Islet precursor cell (in vitro differentiated cells): ENCODE results near the gene SCUBE2.

Experiments used
- DNase-seq: peaks from one replicate; pipeline ENCODE4 v3.0.0-alpha.2; 2018

SCUBE2 gene

DNA sequence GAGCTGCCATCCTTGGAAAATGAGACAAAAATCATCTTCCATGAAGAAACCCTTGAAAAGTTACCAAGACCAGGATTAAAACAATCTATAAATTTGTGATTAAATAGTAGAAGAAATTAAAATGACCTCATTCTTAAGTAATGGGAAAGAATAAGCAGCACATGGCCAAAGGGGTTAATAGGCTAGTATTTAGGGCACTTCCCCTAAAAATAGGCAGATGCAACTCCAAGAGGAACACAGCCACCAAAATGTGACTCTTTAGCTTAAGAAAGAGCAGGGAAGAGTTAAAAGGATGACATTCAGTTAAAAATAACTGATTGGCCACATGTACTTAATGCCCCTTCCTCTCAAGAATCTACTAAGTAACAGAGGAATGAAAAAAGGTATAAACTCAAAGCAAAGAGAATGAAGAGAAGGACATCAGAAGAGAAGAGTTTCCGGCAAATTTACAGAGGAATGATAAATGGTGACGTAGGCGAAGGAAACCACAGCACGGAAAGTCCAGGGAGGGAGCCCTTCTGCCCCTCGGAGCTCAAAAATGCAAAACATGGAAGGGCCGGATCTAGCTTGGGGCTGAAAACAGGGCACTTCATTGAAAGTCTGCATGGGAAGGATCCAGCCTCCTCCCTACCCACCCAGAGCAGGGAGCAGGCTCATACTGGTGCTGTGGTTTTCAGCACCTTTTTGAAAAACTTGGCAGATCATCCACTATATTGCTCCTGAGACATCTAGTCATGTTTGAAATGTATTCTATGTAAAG is 17.8 kb downstream of the SCUBE2 start:
- DNase-seq = no peak

DNA sequence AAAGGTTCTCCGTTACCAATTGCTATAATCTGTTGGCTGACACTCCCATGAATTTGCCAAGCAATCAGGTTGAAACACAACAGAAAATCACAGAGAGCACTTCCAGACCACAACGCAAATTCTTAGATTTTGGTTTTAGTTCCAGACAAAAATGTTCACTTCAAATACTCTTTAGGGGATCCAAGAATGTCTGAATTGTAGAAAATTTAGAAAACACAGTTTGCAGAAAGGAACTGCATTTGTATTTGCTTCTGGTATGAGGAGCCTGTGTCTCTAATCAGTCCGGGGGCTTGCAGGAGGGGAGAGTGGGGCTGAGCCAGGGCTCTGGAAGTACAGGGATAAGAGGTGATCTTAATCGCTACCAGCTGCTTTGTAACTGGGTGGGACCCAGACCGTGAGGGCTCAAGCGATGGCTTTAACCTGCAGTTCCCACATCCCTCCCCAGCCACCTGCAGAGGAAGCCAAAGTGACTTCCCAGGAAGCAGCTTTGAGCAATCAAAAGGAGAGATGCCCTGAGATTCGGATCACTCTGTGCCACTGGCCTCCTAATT is 18.7 kb downstream of the SCUBE2 start:
- no peak for DNase-seq

DNA sequence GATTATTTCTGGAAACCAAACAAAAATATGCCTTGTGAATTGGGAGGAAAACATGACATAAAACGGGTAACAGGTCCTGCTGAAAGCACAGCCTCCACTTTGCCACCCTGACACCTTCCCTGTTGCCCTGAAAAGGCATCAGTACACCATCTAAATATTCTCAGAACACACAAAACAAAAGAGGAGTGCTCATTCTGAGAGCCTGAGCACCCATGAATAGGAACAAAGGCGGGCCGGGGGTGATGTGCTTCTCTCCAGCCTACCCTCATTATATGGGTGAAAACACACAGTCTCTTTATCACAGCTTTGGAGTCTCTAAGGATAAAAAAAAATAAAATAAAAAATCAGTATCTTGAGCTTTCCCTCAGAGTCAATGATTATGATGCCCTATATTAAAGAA is 19.7 kb downstream of the SCUBE2 start:
- no peak for DNase-seq

DNA sequence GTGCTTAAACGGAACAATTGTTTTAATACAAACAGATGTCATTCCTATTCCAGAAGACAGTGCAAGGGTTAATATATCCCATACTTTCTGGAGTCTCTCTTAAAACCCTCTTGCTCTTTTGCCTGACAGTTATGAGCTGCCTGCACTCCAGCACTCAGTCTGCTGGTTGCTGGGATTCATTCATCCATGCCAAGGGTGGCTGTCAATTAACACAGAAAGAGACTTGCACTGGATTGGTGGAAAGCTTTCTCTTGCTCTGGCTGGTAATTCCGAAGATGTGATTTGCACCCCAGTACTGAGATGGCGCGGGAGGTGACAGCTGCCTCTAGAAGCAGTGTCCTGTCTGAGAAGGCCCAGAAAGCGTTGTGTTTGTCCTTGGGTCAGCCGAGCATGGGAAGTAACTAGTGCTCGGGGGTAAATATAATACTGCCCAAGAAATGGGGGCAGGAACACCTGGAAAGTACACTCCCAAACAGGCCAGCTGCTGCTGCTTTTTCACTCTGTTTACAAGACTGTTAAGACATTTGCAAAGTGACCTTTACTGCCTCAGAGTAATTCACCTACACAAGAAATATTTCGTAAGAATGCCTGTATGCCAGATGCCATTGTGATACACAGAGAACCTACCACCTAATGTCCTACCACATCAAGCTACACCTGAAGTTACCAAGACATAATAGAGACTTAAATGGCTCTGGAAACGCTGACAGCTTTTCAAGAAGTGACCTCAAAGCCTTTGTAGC is 20.5 kb downstream of the SCUBE2 start:
- no peak for DNase-seq

DNA sequence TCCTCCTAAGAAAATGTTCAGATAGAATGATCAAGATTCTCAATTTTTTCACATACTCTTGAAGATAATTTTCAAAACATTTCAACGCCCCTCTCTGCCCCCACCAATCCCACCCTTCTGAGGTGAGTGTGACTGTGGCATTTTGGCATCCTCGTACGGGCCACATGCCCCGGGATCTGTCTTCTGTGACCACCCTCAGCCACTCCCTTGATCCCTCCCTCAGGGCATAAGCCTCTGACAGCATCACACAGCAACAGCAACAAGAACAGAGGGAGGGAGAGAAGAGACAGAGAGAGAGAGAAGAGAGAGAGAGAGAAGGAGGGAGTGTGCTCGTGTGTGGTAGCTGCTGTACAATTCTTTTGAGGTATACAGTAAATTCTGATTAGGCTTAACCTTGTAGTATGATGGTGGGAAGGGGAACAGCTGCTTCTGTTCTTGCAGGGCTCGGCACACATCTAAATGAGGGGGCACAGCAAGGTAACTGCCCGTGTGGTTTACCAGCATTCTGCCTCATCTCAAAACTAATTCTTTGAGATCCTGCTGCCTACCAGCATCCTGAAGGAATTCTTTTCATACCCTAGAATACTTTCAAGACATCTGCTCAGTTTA is 21.4 kb downstream of the SCUBE2 start:
- DNase-seq = no peak

DNA sequence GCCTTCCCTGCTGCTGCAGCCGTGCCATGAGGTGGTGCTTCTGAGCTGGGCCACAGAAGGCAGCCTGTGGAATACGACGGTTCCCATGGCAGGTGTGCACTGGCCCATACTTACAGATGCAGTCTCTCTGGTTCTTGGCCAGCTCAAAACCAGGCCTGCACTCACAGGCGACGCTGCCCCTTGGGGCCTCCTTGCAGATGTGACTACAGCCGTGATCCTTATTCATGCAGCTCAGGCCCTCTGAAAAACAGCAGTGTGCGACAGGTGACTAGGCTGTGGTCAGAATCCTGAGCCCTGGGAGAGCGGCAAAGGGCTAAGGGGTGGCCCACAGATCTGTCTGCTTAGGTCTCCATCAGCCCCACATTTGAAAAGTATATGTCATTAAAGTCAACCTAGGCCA is 22.1 kb downstream of the SCUBE2 start:
- DNase-seq = no peak

DNA sequence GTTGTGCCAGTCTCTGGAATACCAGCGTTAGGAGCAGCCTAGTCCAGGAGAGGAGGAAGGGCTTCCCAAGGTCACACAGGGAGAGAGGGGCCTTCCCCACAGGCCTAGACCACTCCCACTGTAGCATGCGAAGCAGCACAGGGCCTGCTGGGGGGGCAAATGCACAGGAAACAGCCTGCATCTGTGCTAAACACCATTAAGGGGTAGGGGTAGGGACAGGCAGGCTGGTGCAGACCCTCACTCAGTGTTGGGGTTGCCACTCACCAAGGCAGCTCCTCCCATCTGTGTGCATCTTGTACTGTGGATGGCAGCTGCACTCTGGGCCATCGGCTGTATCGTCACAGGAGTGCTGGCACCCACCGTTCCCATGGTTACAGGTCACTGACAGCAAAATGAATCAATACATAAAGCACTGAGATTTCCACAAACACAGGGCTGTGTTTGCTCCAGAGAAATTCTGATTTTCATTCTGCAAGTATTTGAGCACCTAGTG is 24.9 kb downstream of the SCUBE2 start:
- peak; percentile 55 for DNase-seq

DNA sequence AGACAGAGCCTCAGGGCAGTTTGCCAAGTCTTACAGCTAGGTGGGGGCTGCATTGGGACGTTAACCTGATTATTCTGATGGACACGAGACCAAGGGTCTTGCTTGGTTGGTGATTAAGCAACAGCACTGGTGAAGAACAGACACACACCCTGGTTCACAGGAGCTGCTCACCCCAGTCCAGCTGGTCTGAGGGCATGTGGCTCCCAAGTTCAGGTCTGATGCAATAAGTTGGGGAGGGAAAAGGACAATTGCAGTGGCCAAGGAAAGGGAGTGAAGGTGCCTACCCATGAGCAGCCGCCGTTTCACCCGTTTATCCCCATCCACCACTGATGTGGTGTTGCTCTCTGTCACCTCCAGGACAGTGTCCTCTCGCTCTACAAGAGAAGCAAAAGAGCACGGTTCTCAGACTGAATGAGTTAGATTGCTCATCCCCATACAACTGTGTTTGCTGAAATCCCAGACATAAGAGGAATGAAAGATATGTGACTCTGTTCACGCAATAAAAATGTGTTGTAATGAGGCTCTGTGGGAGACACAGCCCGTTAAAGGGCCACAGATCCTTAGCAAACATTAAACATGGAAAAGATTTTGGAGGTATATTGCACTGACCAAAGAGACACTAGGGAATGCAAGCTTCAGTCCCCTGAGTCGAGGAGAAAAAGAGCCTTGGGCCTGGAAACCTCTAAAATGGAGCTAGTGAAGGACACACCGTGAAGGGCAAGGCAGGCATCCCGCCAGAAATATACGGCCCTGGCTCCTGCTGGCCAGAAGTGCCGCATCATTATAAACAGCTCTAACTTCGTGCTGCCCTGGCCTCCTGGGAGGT is 25.6 kb downstream of the SCUBE2 start:
- DNase-seq = no peak

DNA sequence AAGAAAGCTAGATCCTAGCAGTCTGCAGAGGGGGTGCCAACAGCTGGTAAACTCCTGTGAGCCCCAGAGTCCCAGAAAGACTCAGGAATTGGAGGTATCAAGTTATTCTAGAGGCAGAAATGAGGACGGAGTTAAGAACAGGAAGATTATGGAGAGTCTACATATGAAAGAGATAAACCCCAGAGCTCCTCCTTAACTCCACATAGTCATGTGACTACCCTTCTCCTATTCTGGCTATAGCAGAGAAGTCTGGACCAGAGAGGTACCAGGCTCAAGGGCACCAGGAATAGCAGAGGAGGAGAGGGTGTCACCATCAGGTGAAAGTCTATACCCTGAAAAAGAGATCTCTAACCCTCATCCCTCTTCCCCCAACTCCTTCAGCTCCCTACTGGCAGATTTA is 29.6 kb downstream of the SCUBE2 start:
- no peak for DNase-seq

DNA sequence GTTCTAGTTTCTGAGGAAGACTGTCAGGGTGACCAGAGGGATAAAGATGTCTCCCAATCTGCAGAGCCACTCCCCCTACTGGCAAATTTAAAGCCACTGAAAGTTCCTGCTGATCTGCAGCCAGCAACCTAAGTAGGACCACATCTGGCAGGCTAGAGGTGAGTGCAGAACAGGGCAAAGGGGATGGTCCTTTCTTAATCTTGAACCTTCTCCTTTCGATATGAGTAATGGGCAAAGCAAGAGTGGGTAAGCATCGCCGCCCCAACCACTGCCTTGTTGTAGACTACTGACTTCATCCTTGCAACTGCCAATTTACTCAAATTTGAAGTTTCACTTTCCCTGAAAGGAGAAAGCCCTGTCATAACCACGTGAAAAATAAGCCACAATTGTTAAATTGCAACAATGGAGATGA is 30.7 kb downstream of the SCUBE2 start:
- no peak for DNase-seq

DNA sequence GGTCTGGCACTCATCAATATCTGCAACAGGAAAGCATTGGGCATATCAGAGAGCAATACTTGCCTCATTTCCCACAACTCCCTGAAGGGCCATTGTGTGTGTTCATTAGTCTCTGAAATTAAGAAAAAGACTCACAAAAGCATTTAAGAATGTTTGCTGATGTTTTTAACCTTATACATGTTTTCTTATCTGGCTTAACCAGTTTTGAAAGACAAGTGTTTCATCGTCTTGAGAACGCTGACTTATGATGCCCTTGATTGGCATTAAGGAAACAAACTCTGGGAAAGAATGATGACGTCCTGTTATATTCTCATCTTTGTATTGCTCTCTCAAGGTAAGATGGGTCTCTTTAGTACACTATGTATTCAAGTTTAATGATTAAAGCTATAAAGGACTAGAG is 32.0 kb downstream of the SCUBE2 start:
- DNase-seq = no peak

DNA sequence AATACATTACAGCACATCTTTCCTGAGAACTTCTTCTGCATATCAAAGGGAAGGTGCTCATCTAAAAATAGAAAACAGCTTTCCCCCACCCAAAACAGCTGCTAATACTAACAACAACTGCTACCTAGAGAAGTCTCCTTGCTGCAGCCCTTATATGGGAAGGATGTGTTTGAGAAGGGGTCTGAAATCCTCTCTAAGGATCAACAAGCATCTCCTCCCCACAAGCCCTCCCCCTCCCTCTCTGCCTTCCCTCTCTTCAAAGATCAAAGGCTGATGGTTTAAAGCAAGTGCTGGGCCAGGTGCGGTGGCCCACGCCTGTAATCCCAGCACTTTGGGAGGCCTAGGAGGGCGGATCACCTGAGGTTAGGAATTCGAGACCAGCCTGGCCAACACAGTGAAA is 33.5 kb downstream of the SCUBE2 start:
- no peak for DNase-seq

DNA sequence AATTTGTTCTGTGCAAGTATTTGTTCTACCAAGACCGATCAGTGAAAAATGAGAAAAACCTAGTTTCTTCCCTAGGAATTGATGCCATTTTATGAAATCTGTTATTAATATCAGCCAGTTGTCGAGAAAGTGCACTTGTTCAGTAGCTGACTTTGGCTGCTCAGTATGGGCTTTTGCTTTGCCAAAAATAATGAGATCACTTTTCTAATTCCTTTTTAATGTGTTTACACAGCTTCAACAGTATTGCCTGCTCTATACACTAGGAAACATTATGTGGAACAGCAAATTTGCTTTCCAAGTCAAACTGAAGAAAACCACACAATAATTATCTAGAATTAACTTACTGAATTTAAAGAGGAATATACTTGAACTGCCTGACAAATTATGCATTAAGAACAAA is 34.4 kb downstream of the SCUBE2 start:
- DNase-seq = no peak

DNA sequence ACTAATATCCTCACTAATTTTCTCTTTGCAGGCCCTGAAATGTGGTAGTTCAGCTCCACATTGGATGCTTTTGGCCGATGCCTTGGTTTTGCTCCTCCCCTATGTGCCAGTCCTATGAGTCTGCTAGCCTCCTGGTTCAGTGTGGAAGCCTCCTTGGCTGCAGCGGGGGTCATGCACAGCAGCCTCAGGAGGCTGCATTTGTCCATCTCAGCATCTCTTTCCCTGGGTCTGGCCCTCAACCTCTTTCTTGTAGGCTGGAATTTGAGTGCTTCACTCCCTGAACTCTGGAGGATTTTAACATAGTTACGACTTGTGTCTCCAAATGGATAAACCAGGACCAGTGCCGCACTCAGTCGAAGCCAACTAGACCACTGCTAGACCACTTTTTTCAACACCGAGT is 34.9 kb downstream of the SCUBE2 start:
- no peak for DNase-seq

DNA sequence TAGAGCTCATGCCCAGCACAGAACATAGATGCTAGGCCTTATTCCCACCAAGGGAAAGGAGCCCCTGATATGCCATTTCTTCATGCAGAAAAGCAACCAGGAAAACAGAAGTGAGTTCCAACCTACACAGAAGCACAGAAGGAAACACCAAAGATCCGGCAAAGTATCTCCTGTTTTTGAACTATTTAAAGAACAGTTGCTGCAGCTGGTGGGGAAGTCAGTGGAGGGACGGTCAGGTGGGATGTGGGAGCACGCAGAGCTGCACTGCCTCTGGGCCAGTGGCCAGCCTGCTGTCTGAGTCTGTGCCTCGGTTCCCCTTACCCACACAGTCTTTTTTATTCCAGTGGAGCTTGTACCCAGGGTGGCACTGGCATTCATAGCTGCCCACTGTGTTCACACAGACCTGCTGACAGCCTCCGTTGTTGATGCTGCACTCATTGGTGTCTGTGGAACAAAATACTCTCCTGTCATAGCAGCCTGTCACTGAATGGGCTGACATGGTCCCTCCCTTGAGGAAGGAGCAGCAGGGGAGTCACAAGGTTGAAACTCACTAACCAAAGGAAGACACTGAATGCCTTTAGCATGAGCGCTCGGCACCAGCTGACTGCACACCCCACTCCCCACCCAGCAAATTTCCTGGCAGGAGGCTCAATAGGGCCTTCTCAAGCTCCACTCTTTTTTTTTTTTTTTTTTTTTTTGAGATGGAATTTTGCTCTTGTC is 37.9 kb downstream of the SCUBE2 start:
- DNase-seq = peak; percentile 78

DNA sequence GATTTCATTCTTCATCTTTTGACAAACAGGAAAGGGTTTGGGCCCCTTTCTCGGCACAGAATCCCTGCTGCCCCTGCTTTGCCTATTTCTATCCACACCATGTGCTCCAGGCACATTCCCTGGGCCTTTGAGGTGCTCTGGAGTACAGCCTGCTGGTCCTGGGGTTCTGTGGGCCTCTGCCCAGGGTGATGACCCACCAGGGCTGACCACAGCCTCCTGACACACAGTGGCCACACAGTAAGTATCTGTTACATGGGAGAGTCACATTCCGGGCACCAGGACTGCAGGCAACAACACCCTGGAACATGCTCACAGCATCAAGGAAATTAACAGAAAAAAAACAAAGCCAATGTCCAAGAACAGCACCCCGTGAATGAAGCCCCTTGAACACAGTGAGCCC is 39.1 kb downstream of the SCUBE2 start:
- peak; percentile 43 for DNase-seq

DNA sequence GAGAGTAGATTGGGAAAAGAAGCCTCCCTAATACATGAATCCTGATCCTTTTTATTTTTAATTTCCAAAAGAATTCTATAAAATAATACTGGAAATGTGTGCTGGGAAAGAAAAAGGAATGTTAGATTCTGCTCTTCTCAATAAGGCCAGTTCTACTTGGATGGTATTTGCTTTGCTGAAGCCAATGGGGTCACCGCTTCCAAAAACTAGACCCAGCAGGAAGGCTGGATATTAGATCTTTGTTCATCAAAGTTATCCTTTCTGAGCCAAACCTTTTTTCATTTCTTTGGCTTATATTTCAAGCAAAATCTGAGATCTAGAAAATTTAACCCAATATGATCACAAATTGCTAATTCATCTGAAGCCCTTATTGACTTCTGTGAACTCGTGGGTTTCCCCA is 41.4 kb downstream of the SCUBE2 start:
- DNase-seq = no peak

DNA sequence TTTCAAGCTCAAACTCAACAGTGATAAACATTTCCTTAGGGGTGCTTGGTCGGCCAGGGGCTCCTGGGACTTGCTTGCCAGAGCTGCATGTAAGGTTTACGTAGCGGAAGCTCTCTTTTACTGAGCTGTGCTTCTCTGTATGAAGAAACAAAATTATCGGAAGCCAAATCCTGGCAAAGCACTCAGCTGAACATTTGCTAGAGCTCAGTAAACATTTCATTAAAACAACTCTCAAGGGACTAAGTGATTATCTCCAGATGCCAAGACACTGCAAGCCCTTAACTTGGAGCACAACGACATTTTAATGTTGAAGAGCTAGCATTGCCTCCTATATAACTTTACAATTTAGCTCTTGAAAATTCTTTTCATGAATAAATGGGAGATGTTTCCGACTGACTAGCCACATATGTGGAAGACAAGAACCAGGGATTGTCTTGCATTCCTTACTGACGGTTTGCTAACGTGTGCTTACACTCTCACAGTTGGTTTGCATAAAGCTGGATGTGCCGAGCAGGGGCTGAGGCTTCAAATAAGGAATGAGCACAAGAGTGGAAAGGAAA is 43.4 kb downstream of the SCUBE2 start:
- peak; percentile 37 for DNase-seq

DNA sequence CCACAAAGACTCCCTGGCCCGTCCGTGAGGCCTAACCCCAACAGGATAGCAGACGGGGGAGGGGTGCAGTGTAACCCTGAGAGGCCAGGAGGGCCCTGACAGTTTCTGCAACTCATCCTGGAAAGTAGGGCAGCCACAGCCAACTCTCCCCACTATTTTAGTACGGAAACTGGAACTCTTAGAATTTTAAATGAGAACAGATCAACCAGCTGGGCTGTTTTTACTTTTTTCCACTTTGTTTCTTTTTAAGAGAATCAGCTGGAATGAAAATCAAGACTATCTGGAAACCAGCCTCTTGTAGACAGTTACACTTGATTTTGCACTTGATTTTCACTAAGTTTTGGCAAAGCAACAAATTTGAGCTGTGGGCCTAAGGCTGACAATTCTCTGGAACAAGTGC is 44.9 kb downstream of the SCUBE2 start:
- no peak for DNase-seq

DNA sequence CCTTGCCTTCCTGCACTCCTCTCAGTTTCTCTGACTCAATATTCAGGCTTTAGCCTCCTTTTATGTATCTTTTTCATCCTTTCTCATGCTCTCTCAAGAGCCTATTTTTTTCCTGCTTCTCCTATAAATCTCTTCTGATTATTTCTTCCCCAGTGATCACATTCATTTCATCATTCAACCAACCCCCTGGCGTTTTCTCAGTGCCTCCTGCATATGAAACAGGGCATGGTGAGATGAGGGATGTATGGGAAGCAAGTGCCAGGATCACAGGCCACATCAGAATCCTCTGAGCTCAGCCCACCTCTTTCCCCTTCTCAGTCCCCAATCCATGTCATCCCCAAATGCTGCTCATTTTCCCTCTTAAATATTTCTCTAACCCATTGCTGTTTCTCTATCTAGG is 48.9 kb downstream of the SCUBE2 start:
- DNase-seq = no peak

DNA sequence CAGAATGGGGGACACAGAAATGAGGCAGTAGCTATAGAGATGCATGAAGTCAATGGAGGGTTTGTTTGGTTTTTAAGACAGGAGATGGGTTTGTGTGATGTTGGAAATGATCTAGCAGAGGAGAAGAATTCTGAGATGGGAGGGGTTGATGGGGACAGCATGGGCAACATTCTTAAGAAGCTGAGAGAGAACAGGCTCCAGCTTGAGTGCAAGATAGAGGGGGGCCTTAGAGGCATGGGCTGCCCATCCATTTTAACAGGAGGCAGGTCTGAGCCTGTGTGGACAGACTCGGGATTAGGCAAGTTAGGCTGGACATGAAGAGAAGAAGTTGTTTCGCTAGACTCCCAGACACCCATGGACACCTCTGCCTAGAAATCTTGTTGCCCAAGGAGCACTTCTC is 49.7 kb downstream of the SCUBE2 start:
- DNase-seq = peak; percentile 22

DNA sequence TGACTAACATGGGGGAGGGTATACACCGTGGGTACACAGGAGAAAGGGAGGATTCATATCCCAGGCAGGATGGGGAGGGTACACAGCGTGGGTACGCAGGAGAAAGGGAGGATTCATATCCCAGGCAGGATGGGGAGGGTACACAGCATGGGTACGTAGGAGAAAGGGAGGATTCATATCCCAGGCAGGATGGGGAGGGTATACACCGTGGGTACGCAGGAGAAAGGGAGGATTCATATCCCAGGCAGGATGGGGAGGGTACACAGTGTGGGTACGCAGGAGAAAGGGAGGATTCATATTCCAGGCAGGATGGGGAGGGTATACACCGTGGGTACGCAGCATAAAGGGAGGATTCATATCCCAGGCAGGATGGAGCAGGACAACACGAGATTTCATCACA is 51.0 kb downstream of the SCUBE2 start:
- no peak for DNase-seq
